GM10847 (cell line): Measurements from ENCODE around the gene B4GALT6.

Experiments
- POLR2A ChIP-seq: IDR thresholded peaks from 2 replicates; pipeline ENCODE4 v1.6.1; 2011; ENCODE audit not compliant: insufficient read length; ENCODE audit errors: extremely low read depth

Gene B4GALT6

GRCh38 chr18:31679133-31679742, 5.1 kb downstream of the B4GALT6 start:
- TF ChIP-seq POLR2A: no peak

- TF ChIP-seq POLR2A: no peak
Measured at GRCh38 chr18:31678425-31678824, 6.0 kb downstream of the B4GALT6 start.

GRCh38 chr18:31677592-31677991, 6.8 kb downstream of the B4GALT6 start:
- no peak for TF ChIP-seq POLR2A

GRCh38 chr18:31675404-31675803, 9.0 kb downstream of the B4GALT6 start:
- TF ChIP-seq POLR2A: no peak

GRCh38 chr18:31672628-31673135, 11.7 kb downstream of the B4GALT6 start:
- TF ChIP-seq POLR2A: no peak

GRCh38 chr18:31671951-31672350, 12.4 kb downstream of the B4GALT6 start:
- no peak for TF ChIP-seq POLR2A

GRCh38 chr18:31669541-31669940, 14.8 kb downstream of the B4GALT6 start:
- no peak for TF ChIP-seq POLR2A

- no peak for TF ChIP-seq POLR2A
Measured at GRCh38 chr18:31667185-31667584, 17.2 kb downstream of the B4GALT6 start.

- TF ChIP-seq POLR2A: no peak
Measured at GRCh38 chr18:31666055-31666454, 18.3 kb downstream of the B4GALT6 start.

- TF ChIP-seq POLR2A: no peak
Measured at GRCh38 chr18:31664101-31664500, 20.3 kb downstream of the B4GALT6 start.

DNA sequence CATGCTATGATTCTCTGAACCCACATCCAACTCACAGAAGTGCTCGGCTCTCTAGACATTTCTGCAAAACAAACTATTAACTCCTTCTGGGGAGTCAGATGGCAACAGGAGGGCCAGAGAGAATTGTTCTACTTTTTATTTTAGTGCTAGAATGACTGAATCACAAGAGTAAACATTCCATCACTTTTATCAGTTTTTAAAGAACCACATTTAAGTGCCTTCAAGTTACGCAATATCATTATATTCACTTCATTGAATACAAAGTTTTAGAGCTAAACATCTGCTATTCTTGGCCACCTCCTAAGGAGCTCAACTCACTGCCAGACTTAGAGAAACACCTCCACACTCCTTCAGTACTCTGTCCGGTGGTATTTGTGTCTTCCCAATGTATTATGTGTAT, 22.4 kb downstream of the B4GALT6 start:
- no peak for TF ChIP-seq POLR2A

DNA sequence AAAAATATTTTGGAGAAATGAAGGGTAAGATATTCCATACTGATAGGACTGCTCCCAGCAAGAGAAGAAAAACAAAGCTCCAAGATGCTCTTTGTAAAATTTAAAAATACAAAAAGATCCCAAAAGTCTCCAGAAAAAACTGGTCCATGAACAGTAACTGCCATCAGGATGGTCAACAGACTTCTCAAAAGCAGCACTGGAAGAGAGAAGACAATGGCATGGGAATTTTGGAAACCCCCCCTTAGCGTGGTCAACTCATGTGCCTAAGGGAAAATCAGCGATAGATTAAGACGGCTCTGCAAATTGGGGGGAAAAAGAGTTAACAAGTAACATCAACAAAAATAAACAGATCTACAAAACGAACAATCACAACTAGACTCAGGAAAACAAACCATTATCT, 23.6 kb downstream of the B4GALT6 start:
- no peak for TF ChIP-seq POLR2A

DNA sequence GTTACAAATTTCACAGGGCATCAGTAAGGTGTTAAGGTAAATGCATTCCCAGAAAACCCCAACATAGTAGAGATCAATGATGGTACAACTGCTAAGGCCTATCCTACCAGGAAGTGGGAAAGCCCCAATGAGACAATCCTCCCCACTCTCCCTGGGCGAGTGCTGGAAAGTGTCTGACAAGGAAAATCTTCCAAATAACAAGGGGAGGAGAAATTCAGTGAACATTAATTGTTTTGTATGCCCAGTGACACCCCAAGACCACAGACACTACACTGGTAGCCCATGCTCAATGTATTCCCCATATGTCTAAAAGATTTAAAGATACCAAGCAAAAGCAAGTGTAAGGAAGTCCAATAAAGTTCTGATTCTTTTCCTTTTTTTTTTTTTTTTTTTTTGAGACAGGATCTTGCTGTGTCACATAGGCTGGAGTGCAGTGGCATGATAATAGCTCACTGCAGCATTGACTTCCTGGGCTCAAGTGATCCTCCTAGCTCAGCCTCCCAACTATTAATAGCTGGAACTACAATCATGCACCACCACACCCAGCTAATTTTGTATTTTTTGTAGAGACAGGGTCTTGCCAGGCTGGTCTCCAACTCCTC, 24.7 kb downstream of the B4GALT6 start:
- no peak for TF ChIP-seq POLR2A

DNA sequence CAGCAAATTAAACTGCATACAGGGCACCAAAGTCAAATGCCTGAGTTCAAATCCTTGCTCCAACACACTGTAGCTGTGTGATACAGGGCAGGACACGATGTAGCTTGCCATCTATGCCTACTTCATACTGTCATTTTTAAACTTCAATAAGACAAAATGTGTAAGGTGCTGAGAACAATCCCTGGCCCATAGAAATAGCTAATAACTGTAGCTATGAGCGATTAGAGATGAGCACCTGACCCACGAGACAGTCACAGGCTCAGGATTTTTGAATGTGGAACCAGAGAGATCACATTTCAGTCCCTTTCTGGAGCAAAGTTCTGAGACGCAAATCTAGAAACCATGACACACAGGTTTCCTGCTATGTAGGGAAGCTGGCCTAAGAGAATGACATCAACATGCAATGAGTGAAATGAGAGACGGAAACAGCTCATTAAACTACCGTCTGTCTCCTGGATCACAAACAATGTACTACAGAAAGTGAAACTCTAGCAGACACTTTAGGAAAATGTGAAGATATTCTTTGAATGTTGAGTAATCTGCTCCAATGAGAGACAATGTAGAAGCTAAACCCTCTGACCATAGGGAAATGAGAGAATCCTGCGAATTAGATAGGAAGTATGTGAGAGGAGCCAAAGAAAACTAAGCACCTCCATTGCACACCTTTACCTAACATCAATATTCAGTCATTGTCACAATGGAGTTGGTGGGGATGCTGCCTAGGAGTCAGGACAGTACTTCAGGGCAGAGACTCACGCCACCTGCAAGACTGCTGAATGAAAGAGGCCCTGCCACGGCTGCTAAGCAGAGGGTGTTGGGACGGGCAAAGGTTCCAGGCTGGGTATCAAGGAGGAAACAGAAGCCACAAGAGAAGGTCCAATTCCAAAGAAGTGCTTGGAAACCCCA, 25.5 kb downstream of the B4GALT6 start:
- no peak for TF ChIP-seq POLR2A

GRCh38 chr18:31657823-31658669, 26.3 kb downstream of the B4GALT6 start:
- no peak for TF ChIP-seq POLR2A

- no peak for TF ChIP-seq POLR2A
Measured at GRCh38 chr18:31656754-31657153, 27.6 kb downstream of the B4GALT6 start.

DNA sequence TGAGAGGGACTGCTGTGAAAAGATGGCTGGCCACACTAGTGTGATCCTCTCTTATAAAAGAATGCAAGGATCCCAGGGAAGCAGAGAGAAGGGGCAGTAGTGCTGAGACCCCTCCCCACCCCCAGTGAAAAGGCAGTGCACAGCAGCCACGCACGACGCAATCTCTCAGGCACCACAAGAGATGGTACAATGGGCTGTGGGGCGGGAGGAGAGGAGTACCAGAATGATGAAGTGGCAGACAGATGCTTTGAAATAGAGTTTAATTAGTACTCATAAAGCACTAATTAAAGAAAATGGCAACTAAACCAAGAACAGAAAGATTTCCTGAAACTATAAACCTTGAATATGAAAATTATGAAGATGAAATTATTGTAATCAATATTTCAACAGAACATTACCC, 29.0 kb downstream of the B4GALT6 start:
- no peak for TF ChIP-seq POLR2A
